ENCODE measurements around the gene SLC37A1. TPM values are rescaled to one million over a fixed set of nuclear protein-coding genes. Genes with fewer than 3 reads are reported as not detected.

The SLC37A1 gene
- total RNA-seq, 1 experiment from 2014 or later: 38.3 TPM

DNA sequence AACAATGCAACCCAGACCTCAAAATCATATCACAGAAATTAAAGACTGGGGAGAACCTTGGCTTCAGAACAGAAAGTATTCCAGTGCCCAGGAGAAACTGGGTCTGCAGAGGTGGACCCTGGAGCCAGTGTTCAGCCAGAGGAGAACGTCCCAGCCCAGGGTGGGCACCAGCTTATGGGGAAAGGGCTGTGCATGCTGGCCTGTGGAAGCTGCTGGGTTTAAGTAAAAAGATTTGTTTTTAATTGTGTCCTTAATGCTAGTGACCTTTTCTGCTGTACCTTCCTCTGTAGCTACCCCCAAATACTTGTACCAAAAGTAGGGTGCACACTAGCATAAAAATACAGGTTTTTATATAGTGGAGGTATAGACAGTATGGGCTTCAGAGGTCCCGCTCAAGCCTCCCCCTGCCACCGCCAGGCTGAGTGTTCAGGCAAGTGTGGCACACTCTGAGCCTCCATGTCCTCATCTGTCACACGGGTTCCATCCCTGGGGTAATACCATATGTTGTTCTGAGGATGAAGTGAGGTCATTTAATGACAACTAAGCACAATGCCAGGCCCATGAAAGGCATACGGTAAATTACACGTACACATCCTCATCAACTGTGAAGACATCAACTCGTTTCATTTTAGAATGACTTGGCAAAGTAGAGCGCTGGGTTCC is 47.0 kb downstream of the SLC37A1 start:
- Histone ChIP-seq H2AFZ (ENCODE audit: low read length) (no peak overlapping the region), H3K79me2 (ENCODE audit: low read length) (no peaks in the 10 kb centered on the region), H3K27ac (ENCODE audit: low read length) (no peak overlapping the region), H3K36me3 (ENCODE audit: low read depth, low read length) (peaks cover 11% of the 10 kb centered on the region), H4K20me1 (ENCODE audit: low read length) (no peaks in the 10 kb centered on the region), H3K4me3 (ENCODE audit: low read length) (no peak overlapping the region), H3K9me2 (replicated peaks; ENCODE audit: low read length) (no peaks in the 10 kb centered on the region), H3K27me3 (ENCODE audit: low read length) (no peaks in the 10 kb centered on the region), H3K4me2 (ENCODE audit: low read length) (no peak overlapping the region), H3K9me3 (ENCODE audit: low read length) (no peaks in the 10 kb centered on the region), H3K9ac (ENCODE audit: low read length) (no peak overlapping the region), H3K4me1 (ENCODE audit: insufficient read depth, low read length) (no peaks in the 10 kb centered on the region), H3F3A (ENCODE audit: low read length, unreplicated experiment) (no peaks in the 10 kb centered on the region)
- CTCF ChIA-PET: no interaction called here
- no peak for DNase-seq
- BruUV-seq (replicated peaks): no TSS peak
- TF ChIP-seq EZH2 (IDR thresholded peaks at IDR 0.05; ENCODE audit: low read length, unreplicated experiment) (no peak), EZH2phosphoT487 (IDR thresholded peaks at IDR 0.05; ENCODE audit: borderline replicate concordance, low read length) (no peak)
- TF ChIP-seq, protein P1, sequence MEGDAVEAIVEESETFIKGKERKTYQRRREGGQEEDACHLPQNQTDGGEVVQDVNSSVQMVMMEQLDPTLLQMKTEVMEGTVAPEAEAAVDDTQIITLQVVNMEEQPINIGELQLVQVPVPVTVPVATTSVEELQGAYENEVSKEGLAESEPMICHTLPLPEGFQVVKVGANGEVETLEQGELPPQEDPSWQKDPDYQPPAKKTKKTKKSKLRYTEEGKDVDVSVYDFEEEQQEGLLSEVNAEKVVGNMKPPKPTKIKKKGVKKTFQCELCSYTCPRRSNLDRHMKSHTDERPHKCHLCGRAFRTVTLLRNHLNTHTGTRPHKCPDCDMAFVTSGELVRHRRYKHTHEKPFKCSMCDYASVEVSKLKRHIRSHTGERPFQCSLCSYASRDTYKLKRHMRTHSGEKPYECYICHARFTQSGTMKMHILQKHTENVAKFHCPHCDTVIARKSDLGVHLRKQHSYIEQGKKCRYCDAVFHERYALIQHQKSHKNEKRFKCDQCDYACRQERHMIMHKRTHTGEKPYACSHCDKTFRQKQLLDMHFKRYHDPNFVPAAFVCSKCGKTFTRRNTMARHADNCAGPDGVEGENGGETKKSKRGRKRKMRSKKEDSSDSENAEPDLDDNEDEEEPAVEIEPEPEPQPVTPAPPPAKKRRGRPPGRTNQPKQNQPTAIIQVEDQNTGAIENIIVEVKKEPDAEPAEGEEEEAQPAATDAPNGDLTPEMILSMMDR (conservative IDR thresholded peaks at IDR 0.05; ENCODE audit: low read depth, low read length): no peak
- POLR2A ChIA-PET (ENCODE audit: unreplicated experiment): no interaction called here
- ATAC-seq: no peak
- intact Hi-C loops (cut with micrococcal nuclease): no loop called here

DNA sequence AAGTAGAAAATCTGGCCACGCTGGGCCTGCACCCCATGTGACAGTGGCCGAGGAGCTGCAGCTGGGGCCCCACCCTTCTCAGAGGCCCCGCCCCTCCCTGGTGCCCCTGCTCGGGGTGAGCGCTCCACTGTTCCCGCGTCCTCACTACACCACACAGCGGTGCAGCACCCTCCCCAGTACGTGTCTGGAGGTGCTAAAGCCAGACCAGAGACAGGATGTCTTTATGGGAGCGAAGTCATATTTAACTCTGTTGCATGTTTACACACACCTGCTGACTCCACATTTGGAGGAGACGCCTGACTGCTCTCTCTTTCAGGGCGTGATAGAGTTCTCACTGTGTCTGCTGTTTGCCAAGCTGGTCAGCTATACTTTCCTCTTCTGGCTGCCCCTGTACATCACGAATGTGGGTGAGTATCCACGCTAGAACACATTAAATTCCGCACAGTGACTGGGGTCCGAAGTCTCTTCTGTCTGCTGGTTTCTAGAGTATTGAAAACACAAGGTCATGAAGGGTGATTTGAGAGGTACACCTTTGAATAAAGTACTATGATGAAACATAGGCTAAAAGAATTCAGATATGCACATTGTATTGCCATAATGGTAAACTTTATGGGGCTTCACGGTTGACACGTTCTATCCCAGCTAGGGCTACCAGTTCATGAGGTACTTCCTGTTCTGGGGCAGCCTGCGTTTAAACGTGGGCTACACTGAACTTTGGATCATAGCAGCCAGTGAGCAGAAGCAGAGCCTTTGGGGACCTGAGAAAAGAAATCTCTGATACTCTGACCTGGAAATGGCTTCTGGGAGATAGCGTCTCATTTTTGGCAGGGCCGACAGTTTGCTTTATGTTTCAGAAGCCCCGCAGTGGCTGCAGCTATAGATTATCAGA is 48.4 kb downstream of the SLC37A1 start:
- POLR2A ChIA-PET (ENCODE audit: unreplicated experiment): no interaction called here
- CTCF ChIA-PET: no interaction called here

More for the DNA sequence above, 48.4 kb downstream of the SLC37A1 start:
- Histone ChIP-seq H3K27me3 (ENCODE audit: low read length) (no peaks in the 10 kb centered on the region), H2AFZ (ENCODE audit: low read length) (no peak overlapping the region), H4K20me1 (ENCODE audit: low read length) (no peaks in the 10 kb centered on the region), H3K36me3 (ENCODE audit: low read depth, low read length) (peaks cover 11% of the 10 kb centered on the region), H3K79me2 (ENCODE audit: low read length) (no peaks in the 10 kb centered on the region), H3K9me2 (replicated peaks; ENCODE audit: low read length) (no peaks in the 10 kb centered on the region), H3K27ac (ENCODE audit: low read length) (no peak overlapping the region), H3K9me3 (ENCODE audit: low read length) (no peaks in the 10 kb centered on the region), H3K4me3 (ENCODE audit: low read length) (no peak overlapping the region), H3F3A (ENCODE audit: low read length, unreplicated experiment) (no peaks in the 10 kb centered on the region), H3K9ac (ENCODE audit: low read length) (no peak overlapping the region), H3K4me1 (ENCODE audit: insufficient read depth, low read length) (no peaks in the 10 kb centered on the region), H3K4me2 (ENCODE audit: low read length) (no peak overlapping the region)
- TF ChIP-seq EZH2phosphoT487 (IDR thresholded peaks at IDR 0.05; ENCODE audit: borderline replicate concordance, low read length): no peak
- TF ChIP-seq EZH2 (IDR thresholded peaks at IDR 0.05; ENCODE audit: low read length, unreplicated experiment): no peak
- TF ChIP-seq, protein P1 (conservative IDR thresholded peaks at IDR 0.05; ENCODE audit: low read depth, low read length): no peak
- BruUV-seq (replicated peaks): no TSS peak
- DNase-seq (no peak), ATAC-seq (peak; percentile 33; the same call in 1 of the 2 replicates)
- intact Hi-C loops (cut with micrococcal nuclease): no loop called here
